H9 (cell line): Measurements from ENCODE around the gene NRG3. TPM values are rescaled to one million over a fixed set of nuclear protein-coding genes. Genes with fewer than 3 reads are reported as not detected.
A peak's percentile ranks its signal among the peaks of the same experiment; 100 is the strongest.

ENCODE experiments used
- DNase-seq: peaks from one replicate; pipeline ENCODE4 v3.0.0-alpha.2; 2017
- H2AFZ ChIP-seq: one replicate; pipeline ENCODE4 v1.6.1; 2013; ENCODE audit warnings: mild to moderate bottlenecking, low read length, control low read depth, moderate library complexity
- H2AK5ac ChIP-seq: 2 replicates; pipeline ENCODE4 v1.6.1; 2013; ENCODE audit warnings: low read length, control low read depth, mixed read lengths; ENCODE audit not compliant: insufficient read length
- H2BK120ac ChIP-seq: one replicate; pipeline ENCODE4 v1.6.1; 2013; ENCODE audit warnings: low read depth, mild to moderate bottlenecking, low read length, control low read depth, inconsistent platforms; ENCODE audit not compliant: poor library complexity, severe bottlenecking
- H2BK12ac ChIP-seq: 2 replicates; pipeline ENCODE4 v1.6.1; 2013; ENCODE audit warnings: low read length, control low read depth, mixed read lengths, low read depth; ENCODE audit not compliant: insufficient read length
- H2BK15ac ChIP-seq: 2 replicates; pipeline ENCODE4 v1.6.1; 2013; ENCODE audit warnings: low read depth, low read length, control low read depth
- H2BK20ac ChIP-seq: one replicate; pipeline ENCODE4 v1.6.1; 2013; ENCODE audit warnings: low read depth, mild to moderate bottlenecking, low read length, control low read depth, inconsistent platforms; ENCODE audit not compliant: poor library complexity, severe bottlenecking
- H2BK5ac ChIP-seq: 2 replicates; pipeline ENCODE4 v1.6.1; 2013; ENCODE audit warnings: low read length, control low read depth, mixed read lengths; ENCODE audit not compliant: insufficient read length
- H3K14ac ChIP-seq: 2 replicates; pipeline ENCODE4 v1.6.1; 2013; ENCODE audit warnings: low read length, control low read depth; ENCODE audit not compliant: insufficient read depth
- H3K18ac ChIP-seq: 2 replicates; pipeline ENCODE4 v1.6.1; 2013; ENCODE audit warnings: low read depth, mild to moderate bottlenecking, mixed read lengths, low read length, control low read depth; ENCODE audit not compliant: insufficient read length
- H3K23ac ChIP-seq: 2 replicates; pipeline ENCODE4 v1.6.1; 2013; ENCODE audit warnings: low read length, control low read depth, mixed read lengths, low read depth; ENCODE audit not compliant: insufficient read length
- H3K23me2 ChIP-seq: 2 replicates; pipeline ENCODE4 v1.6.1; 2013; ENCODE audit warnings: low read depth, mild to moderate bottlenecking, mixed read lengths, low read length, control low read depth; ENCODE audit not compliant: insufficient read length, poor library complexity, severe bottlenecking
- H3K27ac ChIP-seq: 2 replicates; pipeline ENCODE4 v1.5.1; 2013; ENCODE audit warnings: low read length, control low read depth, mixed read lengths, low read depth; ENCODE audit not compliant: insufficient read length
- H3K27me3 ChIP-seq: 2 replicates; pipeline ENCODE4 v1.6.1; 2013; ENCODE audit warnings: low read length, control low read depth, inconsistent platforms; ENCODE audit not compliant: insufficient read depth
- H3K4ac ChIP-seq: 2 replicates; pipeline ENCODE4 v1.6.1; 2013; ENCODE audit warnings: low read depth, mild to moderate bottlenecking, control low read depth, inconsistent platforms, low read length, moderate library complexity
- H3K4me1 ChIP-seq: 2 replicates; pipeline ENCODE4 v1.6.1; 2013; ENCODE audit warnings: low read length, control low read depth, inconsistent platforms; ENCODE audit not compliant: insufficient read depth
- H3K4me2 ChIP-seq: 2 replicates; pipeline ENCODE4 v1.6.1; 2013; ENCODE audit warnings: low read length, control low read depth, mixed read lengths; ENCODE audit not compliant: insufficient read length, insufficient read depth
- H3K56ac ChIP-seq: 2 replicates; pipeline ENCODE4 v1.6.1; 2013; ENCODE audit warnings: low read depth, mild to moderate bottlenecking, mixed read lengths, low read length, control low read depth; ENCODE audit not compliant: insufficient read length
- H3K79me1 ChIP-seq: 2 replicates; pipeline ENCODE4 v1.6.1; 2013; ENCODE audit warnings: low read depth, mild to moderate bottlenecking, moderate library complexity, low read length, control low read depth, inconsistent platforms; ENCODE audit not compliant: insufficient read depth, poor library complexity, severe bottlenecking
- H3K79me2 ChIP-seq: 2 replicates; pipeline ENCODE4 v1.6.1; 2013; ENCODE audit warnings: low read length, control low read depth, inconsistent platforms; ENCODE audit not compliant: insufficient read depth
- H3K9ac ChIP-seq: 2 replicates; pipeline ENCODE4 v1.6.1; 2013; ENCODE audit warnings: low read length, control low read depth, mixed read lengths; ENCODE audit not compliant: insufficient read length; ENCODE audit errors: extremely low read depth
- H3K9me3 ChIP-seq: one replicate; pipeline ENCODE4 v1.6.1; 2013; ENCODE audit warnings: low read depth, low read length, inconsistent platforms; ENCODE audit not compliant: control insufficient read depth
- H3T11ph ChIP-seq: one replicate; pipeline ENCODE4 v1.6.1; 2013; ENCODE audit warnings: mild to moderate bottlenecking, low read length, control low read depth, inconsistent platforms
- H4K20me1 ChIP-seq: one replicate; pipeline ENCODE4 v1.6.1; 2013; ENCODE audit not compliant: control insufficient read depth, insufficient read length, insufficient read depth
- H4K5ac ChIP-seq: 2 replicates; pipeline ENCODE4 v1.6.1; 2013; ENCODE audit warnings: low read depth, mild to moderate bottlenecking, mixed read lengths, low read length, control low read depth; ENCODE audit not compliant: insufficient read length
- H4K8ac ChIP-seq: replicated peaks from 2 replicates; pipeline ENCODE4 v1.6.1; 2013; ENCODE audit warnings: low read length, control low read depth, mixed read lengths, low read depth; ENCODE audit not compliant: insufficient read length
- H4K91ac ChIP-seq: 2 replicates; pipeline ENCODE4 v1.6.1; 2013; ENCODE audit warnings: low read depth, mild to moderate bottlenecking, moderate library complexity, mixed read lengths, low read length, control low read depth; ENCODE audit not compliant: insufficient read length
- H3K27ac Mint-ChIP-seq, 3 experiments: 2 replicates in 2 of 3; 3 replicates in 1 of 3; pipeline ENCODE4 v1.8.0; 2020 to 2021; ENCODE audit warnings: mixed read lengths in 3 of 3, mild to moderate bottlenecking in 1 of 3, moderate library complexity in 1 of 3
- H3K27me3 Mint-ChIP-seq: 2 replicates; pipeline ENCODE4 v1.8.0; 2021; ENCODE audit warnings: low read depth, mild to moderate bottlenecking, moderate library complexity, mixed read lengths
- H3K36me3 Mint-ChIP-seq, 3 experiments: 2 replicates in 2 of 3; 3 replicates in 1 of 3; pipeline ENCODE4 v1.8.0; 2020 to 2021; ENCODE audit warnings: low read depth in 3 of 3, mixed read lengths in 3 of 3; ENCODE audit not compliant: insufficient read depth in 1 of 3
- H3K4me1 Mint-ChIP-seq, 2 experiments: 2 replicates each; pipeline ENCODE4 v1.8.0; 2020; ENCODE audit warnings: mixed read lengths in 2 of 2
- H3K4me3 Mint-ChIP-seq, 2 experiments: 2 replicates in 1 of 2; 3 replicates in 1 of 2; pipeline ENCODE4 v1.8.0; 2020 to 2021; ENCODE audit warnings: mild to moderate bottlenecking in 2 of 2, mixed read lengths in 2 of 2, moderate library complexity in 1 of 2
- H3K9me3 Mint-ChIP-seq, 2 experiments: 2 replicates in 1 of 2; 3 replicates in 1 of 2; pipeline ENCODE4 v1.8.0; 2020; ENCODE audit warnings: mild to moderate bottlenecking in 2 of 2, mixed read lengths in 2 of 2, moderate library complexity in 1 of 2
- CTCF ChIP-seq: fragments of 200-600 bp; sonication (generic); conservative IDR thresholded peaks from 3 replicates; pipeline ENCODE4 v1.8.0; 2021; ENCODE audit warnings: antibody characterized with exemption, mild to moderate bottlenecking
- WGBS: extraction: QIAGEN DNeasy Blood & Tissue Kit; methylation state at CpG from one replicate; pipeline ENCODE4 v1.1.7; 2013; ENCODE audit warnings: missing lambda C conversion rate, low lambda C conversion rate, mixed read lengths; ENCODE audit not compliant: insufficient read length; ENCODE audit errors: extremely low coverage; 5-methylcytosine and 5-hydroxymethylcytosine counted together
- total RNA-seq: library from RNA; stranded (reverse); gene quantifications from 2 replicates; pipeline ENCODE4 v1.2.1, GENCODE V29; 2021

Gene NRG3
- total RNA-seq, 1 experiment from 2014 or later = 1.6 TPM

- H2AK5ac ChIP-seq = no peak overlapping the region
- no CpG with 5 or more reads among the region's 3 CpGs for WGBS
- TF ChIP-seq CTCF = no peak
These were observed 1132.5 kb downstream of the NRG3 start for GRCh38 chr10:83007510-83007909.

More at GRCh38 chr10:83007510-83007909, 1132.5 kb downstream of the NRG3 start:
- Mint-ChIP-seq H3K27me3 (no peaks in the 10 kb centered on the region), H3K27ac (peak overlapping the region in 1 of 3 experiments; percentile 14; a peak in 1 of 7 replicates), H3K4me1 (peaks cover 0 to 3% of the 10 kb centered on the region in 2 experiments; a peak in 2 of 4 replicates), H3K36me3 (no peaks in the 10 kb centered on the region), H3K4me3 (no peak overlapping the region), H3K9me3 (no peaks in the 10 kb centered on the region)
- Histone ChIP-seq H3K18ac (no peak overlapping the region), H2BK5ac (no peak overlapping the region), H3K4ac (no peak overlapping the region), H3T11ph (no peak overlapping the region), H3K9ac (no peak overlapping the region), H3K23me2 (no peaks in the 10 kb centered on the region), H3K79me1 (no peaks in the 10 kb centered on the region), H3K56ac (no peak overlapping the region), H4K91ac (no peak overlapping the region), H4K5ac (no peak overlapping the region), H2BK120ac (no peak overlapping the region), H3K79me2 (no peaks in the 10 kb centered on the region), H4K8ac (no peak overlapping the region), H3K4me1 (no peaks in the 10 kb centered on the region; the same call in 1 of the 2 replicates), H3K27me3 (no peaks in the 10 kb centered on the region), H4K20me1 (no peaks in the 10 kb centered on the region), H2BK12ac (no peak overlapping the region), H3K14ac (no peak overlapping the region), H2AFZ (no peak overlapping the region), H2BK15ac (no peak overlapping the region), H3K27ac (no peak overlapping the region), H3K23ac (no peak overlapping the region), H3K4me2 (no peak overlapping the region), H2BK20ac (no peak overlapping the region), H3K9me3 (no peaks in the 10 kb centered on the region)
- DNase-seq = no peak
